GM10266 (cell line): ENCODE results near the gene AADAT.

Source experiments
- DNase-seq: peaks from one replicate; pipeline ENCODE4 v3.0.0; 2012; ENCODE audit errors: extremely low spot score
- CTCF ChIP-seq: IDR thresholded peaks from 2 replicates; pipeline ENCODE4 v1.5.1; 2012; ENCODE audit warnings: mild to moderate bottlenecking, low read depth; ENCODE audit not compliant: control insufficient read depth, insufficient read depth; ENCODE audit errors: missing control alignments

The AADAT gene

GRCh38 chr4:170017252-170017651 lies 72.5 kb downstream of the AADAT start:
- DNase-seq: no peak

GRCh38 chr4:170015285-170015684 lies 74.5 kb downstream of the AADAT start:
- TF ChIP-seq CTCF: no peak
- DNase-seq: no peak

More at GRCh38 chr4:170017252-170017651, 72.5 kb downstream of the AADAT start:
- no peak for TF ChIP-seq CTCF

GRCh38 chr4:170014359-170015011 lies 75.3 kb downstream of the AADAT start:
- no peak for TF ChIP-seq CTCF
- DNase-seq: no peak

- DNase-seq: no peak
- no peak for TF ChIP-seq CTCF
Measured at GRCh38 chr4:170012629-170012958, 77.2 kb downstream of the AADAT start.

GRCh38 chr4:170011921-170012628 lies 77.7 kb downstream of the AADAT start:
- no peak for TF ChIP-seq CTCF
- no peak for DNase-seq
